UCSD-AML1 (cell line): ENCODE measurements around the gene SH3RF3.
"Not testable (repeated sequence)": the region's sequence is repeated elsewhere in the genome, so short reads cannot be mapped to it uniquely, and the experiment has no call there.

ENCODE experiments used
- DNase-seq: peaks from one replicate; lab custom pipeline; 2025; ENCODE audit not compliant: unreplicated experiment; lab: John Stamatoyannopoulos, UW

SH3RF3 gene

DNA sequence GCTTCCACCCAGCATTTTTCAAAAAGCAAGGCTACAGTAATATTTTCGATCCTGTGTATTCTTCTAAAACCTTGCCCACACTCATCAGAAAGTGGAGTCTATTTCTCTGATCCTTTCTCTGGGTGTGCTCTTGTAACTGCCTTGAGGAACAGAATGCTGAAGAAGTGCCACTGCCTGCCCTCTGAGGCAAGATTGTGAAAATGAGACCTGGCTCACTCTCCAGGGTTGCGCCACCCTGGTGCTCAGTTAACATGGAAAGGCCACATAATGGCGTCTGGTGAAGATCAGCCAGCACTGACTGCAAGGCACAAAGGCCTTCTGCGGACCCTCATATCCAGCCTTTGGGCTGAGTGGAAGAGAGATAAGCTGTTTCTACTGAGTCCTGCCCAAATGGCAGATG lies 11.2 kb upstream of the SH3RF3 start:
- no peak for DNase-seq

DNA sequence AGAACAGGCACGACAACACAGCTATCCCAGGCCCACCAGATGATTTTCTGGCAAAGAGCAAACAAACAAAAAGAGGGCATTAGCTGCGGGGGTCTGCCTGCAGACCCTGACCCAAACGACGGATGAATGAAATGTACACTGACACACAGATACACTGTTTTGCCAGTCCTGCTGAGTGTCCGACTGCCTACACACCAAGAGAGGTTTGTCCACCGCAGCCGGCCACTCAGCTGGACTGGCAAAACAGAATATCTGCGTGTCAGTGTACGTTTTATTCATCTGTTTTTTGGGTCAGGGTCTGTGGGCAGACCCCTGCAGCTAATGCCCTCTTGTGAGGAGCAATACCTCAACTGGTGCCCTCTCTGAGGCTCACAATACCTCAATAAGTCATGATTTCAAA lies 10.7 kb upstream of the SH3RF3 start:
- no peak for DNase-seq

DNA sequence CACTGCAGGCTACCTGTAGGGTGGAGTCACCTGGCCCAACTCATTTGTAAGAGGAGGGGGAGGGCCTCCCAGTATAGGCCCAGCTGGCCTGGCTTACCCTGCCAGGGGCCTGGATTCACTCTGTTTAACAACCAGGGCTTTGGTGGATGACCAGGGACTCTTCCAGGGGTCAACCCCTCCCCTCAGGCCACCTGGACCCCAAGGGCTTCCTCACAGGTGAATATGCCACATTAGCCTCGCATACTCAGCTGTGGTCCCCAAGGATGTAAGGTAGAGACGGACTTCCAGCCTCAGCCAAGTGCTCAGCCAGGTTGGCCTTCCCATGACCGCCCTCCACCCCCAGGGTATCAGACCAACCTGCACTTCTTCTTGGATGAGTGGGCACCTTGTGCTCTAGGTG lies 8.8 kb upstream of the SH3RF3 start:
- DNase-seq, result no peak

DNA sequence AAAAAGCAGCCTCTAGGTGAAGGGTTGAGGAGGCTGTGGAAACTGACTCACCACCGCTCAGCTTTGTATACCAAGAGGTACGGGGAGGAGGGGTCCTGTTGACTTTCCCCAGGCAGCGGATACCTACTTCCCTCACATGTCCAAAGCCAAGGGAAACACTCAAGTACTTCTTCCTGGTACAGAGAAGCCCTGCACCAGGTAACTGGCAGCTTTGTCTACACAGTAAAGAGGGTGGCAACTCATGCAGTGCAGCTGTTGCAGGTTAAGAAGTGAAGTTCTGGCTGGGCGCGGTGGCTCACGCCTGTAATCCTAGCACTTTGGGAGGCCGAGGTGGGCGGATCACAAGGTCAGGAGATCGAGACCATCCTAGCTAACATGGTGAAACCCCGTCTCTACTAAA lies 8.3 kb upstream of the SH3RF3 start:
- not testable (repeated sequence) for DNase-seq

DNA sequence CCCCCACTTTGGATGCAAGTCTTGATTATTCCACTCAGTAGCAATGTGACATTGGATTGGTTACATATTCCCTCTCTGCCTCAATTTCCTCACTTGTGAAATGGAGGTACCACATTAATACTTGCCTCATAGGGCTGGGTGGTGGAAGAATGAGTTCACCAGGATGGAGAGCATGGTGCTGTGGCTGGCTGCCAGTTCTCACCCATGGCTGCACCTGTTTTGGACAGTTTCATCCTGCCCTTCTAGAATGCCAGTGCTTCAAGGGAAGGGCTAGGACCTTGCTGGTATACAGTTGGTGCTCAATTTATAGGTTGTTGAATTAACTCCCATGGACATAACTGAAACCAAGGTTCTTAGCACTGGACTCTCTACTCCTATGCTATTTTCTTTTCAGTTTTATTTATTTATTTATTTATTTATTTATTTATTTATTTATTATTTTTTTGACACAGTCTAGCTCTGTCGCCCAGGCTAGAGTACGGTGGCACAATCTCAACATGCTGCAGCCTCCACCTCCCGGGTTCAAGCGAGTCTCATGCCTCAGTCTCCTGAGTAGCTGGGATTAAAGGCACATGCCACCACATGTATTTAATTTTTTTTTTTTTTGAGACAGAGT lies 5.3 kb upstream of the SH3RF3 start:
- DNase-seq, result no peak

DNA sequence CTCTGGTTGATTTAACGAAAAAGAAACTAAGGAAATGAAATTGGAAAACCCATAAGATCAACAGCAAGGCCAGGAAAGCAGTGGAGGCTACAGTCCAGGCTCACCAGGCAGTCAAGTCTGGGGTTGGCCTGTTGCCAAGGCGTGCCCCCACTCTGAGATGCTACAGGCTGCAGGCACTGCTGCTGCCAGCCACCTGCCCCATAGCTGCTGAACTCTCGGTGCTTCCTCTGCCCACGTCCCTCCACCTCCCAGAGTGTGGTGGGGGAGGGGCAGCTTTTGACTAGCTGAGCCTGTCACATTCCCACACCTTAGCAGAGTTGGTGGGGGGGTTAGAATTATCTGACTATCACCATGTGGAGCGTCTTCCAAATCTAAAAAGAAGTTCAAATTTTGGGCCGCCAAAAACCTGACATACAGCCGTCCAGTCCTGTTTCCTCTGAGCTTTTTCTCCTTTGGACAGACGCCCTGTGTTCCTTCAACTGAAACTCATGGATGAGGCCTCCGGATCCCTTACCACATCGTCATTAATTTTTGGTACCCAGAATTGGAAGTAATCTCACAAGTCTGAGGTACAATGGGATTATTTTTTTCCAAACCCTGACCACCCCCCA lies 3.9 kb upstream of the SH3RF3 start:
- DNase-seq, result no peak

DNA sequence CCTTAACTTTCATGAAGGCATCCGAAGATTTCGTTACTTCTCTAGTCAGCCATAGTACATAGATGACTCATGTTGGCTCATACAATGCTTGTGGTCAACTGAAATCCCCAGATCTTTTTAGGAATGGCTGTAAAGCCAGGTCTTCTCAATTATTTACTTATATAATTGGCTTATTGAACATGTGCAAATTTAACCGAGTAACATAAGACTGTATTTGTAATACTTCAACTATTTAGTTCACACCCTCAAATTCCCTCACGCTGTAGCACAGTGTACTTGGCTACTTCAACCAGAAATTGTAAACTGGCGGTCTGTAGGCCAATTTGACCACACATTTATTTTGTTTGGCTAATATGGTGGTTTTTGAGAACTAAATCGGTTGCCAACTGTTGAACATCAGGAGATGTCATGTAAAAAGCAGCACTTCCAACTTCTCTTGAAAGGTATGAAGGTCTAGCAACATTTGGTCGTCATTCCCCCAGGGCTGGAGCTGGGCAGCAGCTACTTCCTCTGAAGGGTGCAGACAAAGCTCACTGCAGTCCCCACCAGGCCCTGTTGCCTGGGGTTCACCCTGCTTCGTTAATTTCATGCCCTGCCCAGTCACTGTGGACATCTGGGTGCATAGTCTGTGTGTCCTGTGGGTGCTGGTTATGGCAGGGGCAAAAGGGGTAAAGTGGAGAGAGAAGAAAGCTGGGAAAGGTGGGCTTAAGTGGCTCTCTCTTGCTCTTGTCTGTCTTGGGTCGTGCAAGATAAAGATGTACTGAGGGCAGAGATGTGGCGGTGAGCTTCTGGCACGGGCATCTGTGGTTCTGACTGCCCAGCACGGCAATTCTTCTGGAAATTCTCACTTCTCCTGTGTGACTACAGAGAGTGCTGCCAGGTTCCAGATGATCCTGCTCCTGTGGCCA lies 3.2 kb upstream of the SH3RF3 start:
- no peak for DNase-seq

DNA sequence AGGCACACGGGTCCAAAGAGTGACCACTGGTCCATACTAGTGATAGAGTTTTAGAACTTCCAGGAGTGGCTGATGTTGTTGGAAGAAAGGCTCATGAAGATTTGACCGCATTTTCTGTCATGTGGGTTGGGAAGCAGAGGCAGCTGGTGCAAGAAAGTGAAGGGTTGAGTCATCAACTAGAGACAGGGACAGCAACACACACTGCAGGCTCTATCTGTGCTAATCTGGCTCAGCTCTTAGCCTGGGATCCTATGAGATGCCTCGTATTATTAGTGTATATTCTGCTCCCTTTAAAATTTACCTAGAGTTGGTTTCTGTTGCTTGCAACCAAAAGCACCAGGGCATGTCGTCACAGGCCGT lies 2.5 kb upstream of the SH3RF3 start:
- DNase-seq, result no peak

DNA sequence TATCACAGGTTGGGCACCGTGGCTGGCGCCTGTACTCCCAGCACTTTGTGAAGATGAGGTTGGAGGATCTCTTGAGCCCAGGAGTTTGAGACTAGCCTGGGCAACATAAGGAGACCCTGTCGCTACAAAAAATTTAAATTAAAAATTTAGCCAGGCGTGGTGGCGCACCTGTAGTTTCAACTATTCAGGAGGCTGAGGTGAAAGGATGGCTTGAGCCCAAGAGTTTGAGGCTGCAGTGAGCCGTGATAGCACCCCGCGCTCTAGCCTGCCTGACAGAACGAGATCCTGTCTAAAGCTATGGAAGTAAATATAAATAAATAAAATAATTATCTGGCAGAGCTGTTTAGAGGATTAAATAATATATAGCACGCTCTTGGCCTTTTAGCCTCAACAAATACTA lies 1.4 kb upstream of the SH3RF3 start:
- no peak for DNase-seq

DNA sequence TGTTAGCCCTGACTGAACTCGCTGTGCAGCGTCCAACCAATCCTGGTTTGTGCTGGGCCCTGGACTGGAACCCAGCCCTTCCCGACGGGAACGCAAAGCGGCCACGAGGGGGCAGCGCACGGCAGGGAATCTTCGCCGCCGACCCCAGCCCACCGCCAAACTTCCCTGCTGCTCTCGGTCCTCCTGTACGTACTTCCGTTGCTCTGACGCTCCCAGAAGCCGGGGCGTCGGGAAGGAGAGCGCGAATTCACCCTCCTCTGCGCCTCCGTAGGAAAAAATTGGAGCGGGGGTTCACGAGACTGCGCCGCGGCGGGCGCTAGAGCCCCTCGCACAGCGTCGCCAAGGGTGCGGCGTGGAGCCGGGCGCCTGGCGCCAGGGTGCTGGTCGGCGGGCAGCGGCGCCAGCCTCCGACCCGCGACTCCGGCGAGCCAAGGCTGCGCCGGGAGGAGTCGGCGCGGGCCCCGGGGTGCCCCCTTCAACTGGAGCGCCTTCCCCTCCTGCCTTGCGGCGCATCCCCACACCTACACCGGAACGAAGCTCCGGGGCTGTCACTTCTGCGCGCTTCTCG lies 873 bp upstream of the SH3RF3 start:
- peak; percentile 73 for DNase-seq

DNA sequence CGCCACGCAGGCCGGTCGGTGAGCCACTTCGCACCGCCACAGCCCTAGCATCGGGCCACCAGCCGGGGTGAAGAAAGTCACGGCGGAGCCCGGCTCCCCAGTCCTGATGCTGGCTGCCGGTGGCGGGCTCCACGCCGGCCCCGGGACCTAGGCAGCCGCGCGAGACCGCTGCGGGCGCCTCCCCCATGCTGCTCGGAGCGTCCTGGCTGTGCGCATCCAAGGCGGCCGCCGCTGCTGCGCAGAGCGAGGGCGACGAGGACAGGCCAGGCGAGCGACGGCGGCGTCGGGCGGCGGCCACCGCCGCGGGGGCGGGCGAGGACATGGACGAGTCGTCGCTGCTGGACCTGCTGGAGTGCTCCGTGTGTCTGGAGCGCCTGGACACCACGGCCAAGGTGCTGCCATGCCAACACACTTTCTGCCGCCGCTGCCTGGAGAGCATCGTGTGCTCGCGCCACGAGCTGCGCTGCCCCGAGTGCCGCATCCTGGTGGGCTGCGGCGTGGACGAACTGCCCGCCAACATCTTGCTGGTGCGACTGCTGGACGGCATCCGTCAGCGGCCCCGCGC lies 433 bp downstream of the SH3RF3 start:
- no peak for DNase-seq

DNA sequence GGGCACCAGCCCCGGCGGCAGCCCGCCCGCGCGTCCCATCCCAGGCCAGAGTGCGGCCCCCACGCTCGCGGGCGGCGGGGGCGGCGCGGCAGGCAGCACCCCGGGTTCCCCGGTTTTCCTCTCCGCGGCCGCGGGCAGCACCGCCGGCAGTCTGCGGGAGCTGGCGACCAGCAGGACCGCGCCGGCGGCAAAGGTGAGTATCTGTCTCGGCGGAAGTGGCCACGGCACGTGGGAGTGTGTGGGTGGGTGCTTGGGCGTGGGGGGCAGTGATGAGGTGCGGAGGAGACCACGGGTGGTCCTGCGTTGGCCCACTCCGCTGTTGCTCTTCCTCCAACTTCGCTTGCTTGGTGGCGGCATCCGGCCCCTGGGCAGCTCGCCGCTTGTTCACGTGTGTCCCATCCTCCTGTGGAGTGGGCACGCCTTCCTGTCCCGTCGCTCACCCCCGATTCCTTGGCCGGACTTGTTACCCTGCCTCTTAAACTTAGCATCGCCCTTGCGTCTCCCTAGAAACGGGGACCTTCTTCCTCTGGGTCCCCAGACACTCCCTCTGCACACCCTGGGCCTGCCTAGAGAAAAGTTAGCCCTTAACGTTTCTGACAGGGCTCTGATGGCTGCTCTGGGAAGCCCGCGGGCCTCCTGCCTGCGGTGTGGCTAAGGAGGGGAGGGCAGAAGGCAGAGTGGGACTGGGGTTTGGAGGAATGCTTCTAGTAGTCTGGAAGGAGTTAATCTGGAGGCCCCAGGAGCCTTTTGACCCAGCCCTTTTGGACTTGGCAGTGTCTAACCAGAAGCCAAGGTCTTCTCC lies 1.1 kb downstream of the SH3RF3 start:
- DNase-seq, result no peak

DNA sequence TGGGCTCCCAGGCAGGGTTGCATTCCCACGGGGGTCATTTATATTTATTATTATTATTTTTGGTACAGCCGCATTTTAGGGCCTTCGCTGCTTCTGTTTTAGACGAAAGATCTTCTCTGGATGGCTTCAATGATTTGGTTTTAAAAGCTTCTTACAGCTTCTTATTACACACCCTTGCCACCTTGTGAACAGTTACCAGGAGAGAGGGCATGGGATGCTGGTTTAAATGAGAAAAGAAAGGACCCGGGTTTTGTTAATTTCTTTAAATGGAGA lies 1.7 kb downstream of the SH3RF3 start:
- DNase-seq, result no peak

DNA sequence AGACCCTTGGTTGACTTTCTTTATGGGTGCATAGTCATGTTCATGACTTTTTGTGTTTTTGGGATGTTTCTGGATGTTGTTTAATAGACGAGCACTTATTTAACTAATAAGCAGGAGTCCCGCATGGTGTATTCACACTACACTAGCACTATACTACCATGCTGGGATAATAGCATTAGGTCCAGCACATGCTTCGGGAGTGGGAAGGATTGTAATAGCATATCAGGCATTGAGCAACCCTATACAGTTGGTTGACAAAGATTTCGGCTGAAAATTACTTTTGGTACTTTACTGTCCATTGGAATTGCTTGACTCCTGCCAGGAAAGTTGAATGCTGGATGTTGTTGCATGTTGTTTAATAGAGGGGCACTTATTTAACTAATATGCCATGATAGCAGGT lies 2.8 kb downstream of the SH3RF3 start:
- no peak for DNase-seq

DNA sequence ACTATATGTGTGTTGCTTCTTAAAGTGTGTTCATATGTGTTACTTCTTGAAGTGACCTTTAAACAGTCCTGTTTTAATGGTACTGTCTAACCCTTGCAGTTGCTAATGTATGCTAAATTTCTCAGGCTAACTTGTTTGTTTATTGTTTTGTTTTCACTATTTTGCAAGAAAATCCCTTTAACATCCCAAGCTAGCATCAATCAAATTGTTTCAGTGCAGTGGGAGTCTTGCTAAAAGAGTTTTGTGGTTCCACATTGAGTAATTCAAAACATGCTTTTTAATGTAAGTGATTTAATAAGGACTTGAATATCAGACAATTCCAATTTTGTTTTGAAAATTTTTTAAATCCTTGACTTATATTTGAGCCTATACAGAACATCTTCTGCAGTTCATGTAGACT lies 3.6 kb downstream of the SH3RF3 start:
- no peak for DNase-seq

DNA sequence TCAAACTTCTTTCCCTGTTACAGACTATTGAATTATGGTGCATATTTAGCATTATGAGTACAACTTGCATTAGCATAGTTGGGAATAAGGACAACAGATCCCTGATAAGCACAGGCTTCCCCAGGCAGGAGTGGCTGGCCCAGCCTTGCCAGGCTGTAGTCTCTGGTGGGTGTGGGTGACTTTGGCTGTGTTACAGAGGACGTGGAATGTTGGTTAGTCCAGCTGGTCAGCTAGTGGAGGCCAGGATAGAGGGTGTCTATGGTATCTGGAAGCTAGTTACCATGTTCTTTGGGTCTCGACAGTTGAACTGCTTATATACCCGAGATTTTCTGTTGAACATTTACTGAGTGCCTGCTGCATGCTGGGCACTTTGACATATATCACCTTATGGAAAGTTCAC lies 4.7 kb downstream of the SH3RF3 start:
- no peak for DNase-seq

DNA sequence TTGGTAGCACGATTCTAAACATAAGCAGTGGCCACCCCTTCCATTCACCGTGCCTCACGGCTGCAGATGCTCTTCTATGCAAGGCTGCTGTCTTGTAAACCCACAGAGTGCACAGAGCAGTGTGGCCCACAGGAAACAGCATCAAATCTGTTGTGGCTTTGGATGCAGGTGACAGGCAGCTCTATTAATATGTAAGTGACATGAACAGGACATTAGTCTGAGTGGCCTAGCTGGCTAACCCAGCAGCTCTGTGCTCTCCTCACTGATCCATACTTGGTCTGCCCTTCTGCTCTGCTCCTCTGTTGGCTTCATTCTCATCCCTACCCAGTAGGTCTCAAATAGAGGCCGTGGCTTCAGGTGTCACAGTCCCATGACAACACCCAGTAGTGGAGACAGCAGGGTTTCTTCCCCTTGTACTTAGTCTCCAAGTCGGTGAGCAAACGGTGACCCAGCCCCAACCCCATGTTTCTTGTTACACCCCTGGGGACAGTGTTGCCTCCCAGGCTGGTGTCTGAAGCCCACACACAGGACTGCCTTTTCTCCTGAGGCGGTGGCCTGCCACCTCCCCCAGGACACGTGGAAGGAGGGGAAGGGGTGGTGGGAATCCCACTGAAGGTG lies 5.8 kb downstream of the SH3RF3 start:
- no peak for DNase-seq

DNA sequence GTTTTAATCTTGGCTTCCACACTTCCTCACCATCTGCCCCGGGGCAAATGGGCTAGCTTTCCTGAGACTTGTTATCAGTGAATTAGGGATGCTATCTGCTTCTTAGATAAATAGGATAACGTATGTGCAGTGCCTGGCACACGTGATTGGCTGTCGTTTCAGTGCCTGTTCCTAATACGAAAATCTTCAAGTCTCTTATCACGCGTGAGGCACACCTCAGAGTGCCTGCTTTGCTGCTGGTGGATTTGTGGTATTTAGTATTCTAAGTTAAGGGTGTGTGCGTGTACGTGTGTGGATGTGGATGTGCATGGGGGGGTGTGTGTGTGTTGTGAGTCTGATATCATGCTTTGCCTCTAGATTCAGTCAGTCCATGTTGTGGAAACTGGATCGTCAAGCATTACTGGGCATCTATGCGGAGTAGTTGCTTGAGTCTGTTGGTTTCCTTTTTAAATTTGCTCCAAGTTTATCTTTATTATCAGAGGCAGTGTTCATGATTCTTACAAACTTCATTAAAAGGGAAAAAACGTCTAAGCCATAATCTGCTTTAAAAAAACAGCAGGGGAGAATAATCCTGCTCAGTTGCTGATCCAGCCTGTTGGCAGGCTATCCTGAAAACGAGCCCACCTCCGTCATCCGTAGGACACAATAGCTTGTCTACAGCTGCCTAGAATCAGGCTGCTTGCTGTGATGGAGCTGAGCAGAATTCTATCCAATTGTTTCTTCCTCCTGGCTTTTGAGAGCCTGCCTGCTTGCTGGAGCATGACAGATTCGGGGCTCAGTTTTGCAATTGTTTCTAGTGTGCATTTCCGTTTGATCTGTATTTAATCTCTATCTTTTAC lies 6.6 kb downstream of the SH3RF3 start:
- no peak for DNase-seq

DNA sequence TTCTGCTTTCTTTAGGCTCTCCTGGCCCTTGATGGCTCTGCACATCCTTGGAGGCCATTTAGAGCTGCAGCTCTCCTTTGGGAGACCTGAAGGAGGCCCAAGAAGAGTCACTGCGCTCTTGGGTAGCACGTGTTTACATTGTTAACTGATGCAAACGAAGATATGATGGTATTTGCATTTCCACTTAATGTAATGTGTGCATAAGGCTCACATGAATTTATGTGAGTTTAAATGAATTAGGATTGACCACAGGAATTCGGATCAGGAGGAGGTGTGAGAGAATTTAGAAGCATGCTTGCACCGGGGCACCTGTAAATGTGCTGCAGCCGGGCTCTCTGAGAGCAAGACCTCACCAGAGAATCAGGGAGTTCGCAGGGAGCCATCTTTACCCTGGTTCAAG lies 7.5 kb downstream of the SH3RF3 start:
- DNase-seq, result no peak

DNA sequence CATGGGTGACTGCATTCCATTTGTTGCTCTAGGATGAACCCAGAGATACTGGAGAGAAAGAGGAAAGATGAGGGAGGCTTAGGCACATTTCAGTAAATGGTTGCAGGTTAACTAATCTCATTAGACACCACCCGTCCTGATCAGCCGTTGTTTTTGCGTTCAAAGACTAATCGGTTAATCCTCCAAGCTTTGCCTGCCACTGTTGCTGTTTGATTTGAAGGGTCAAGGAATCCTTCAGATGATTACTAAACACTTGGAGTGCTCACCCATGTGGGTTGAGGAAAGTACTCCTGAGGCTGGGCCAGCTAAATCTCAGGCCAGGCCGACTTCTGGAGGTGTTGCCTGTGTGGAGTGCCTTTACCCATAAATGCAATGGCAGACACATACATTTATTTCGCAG lies 8.6 kb downstream of the SH3RF3 start:
- DNase-seq, result no peak
